Measurements from ENCODE around the gene EZR.

GRCh38 chr6:158815907-158816306 is 3.3 kb downstream of the EZR start:
- TF ChIP-seq CTCF (IDR thresholded peaks at IDR 0.05; ENCODE audit: borderline replicate concordance, extremely low read depth, low read length, poor library complexity, severe bottlenecking) (no peak), EZH2 (IDR thresholded peaks at IDR 0.05; ENCODE audit: borderline replicate concordance, low read depth, low read length, severe bottlenecking) (no peak)
